ENCODE data around the gene ALK.

The ALK gene

DNA sequence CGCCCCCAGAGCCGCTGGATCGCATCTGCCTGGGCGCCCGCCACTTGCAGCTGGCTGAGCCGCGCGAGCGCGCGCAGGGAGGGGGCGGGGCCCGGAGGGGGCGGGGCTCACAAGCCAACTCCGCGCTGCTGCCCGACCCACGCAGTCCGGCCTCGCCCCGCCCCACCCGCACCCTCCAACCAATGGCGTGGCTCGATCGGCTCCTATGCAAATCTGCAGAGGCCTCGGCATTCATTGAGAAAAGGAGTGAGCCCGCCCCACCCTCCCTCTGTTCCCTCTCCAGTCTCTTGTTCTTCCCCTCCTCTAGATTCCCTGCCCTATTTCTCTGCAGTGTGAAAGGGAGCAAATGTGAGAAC, at the start of gene ALK:
Gene ALK (minus strand): TSS at position 27 of the 356 bp plus-strand sequence. CDS start 927 bp downstream, outside the sequence.
- peak in 2 of 3 experiments; percentile 43 to 50 for DNase-seq (ENCODE audit: low read depth in 2 of 3, low spot score in 2 of 3)

DNA sequence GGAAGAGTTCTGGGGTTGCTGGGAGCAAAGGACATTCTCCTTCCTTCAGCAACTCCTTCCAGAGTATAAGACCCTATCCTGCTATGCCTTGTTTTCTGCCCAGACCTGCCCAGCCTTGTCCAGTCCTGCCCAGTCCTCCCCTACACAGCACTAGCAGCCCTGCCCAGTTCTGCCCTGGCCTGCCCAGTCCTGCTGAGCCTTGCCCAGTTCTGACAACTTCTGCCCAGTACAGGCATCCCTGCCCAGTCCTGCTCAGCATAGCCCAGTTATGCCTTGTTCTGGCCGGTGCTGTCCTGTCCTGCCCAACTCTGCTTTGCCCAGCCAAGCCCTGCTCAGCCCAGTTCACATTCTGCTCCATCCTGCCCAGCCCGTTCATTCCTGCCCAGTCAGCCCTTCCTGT, 44.9 kb upstream of the ALK start:
- DNase-seq (ENCODE audit: low read depth in 2 of 3, low spot score in 2 of 3) = no peak

DNA sequence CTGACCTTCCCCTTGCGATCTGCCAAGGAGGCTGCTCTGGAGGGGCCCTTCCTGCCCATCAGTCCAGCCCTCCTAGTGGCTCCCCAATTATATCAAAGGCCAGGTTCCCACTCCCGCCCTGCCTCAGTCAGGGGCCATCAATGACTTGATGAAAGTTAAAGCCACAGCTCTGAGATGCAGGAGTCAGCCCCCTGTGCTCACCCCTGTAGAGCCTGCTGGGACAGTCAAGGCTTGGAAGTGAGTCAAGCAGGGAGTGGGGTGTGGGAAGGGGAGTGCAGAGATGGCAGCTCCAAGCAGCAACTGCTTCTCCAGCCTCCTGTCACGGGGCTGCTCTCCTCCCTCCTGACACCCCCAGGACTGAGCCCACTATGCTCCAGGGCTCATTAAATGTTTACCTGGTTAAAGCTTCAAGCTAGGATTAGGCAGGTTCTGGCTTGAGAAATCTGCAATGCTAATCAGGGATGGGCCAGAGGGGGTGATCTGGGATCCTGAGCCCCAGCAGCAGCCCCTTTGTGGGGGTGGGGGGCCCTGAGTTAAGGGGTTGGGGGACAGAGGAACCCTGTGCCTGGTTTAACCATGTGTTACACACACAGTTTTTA, 42.7 kb upstream of the ALK start:
- DNase-seq (ENCODE audit: low read depth in 2 of 3, low spot score in 2 of 3) = no peak

DNA sequence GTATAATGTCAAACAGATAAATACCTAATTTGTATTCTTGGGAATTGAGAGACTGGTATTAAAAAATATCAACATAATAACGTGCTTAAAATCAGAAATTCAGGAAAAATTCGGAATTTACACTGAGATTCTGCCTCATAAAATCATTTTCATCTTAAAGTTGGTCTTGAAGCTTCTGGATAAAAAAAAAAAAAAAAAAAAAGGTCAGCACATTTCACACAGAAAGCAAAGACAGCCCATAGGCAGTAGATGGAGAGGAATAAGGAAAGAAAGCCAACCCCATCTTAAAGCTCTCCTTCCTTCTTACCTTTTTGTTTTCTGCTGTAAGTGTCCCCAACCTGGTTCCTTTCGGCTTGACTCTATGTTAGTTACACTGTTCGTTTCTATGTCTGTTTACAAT, 41.5 kb upstream of the ALK start:
- no peak for DNase-seq (ENCODE audit: low read depth in 2 of 3, low spot score in 2 of 3)

DNA sequence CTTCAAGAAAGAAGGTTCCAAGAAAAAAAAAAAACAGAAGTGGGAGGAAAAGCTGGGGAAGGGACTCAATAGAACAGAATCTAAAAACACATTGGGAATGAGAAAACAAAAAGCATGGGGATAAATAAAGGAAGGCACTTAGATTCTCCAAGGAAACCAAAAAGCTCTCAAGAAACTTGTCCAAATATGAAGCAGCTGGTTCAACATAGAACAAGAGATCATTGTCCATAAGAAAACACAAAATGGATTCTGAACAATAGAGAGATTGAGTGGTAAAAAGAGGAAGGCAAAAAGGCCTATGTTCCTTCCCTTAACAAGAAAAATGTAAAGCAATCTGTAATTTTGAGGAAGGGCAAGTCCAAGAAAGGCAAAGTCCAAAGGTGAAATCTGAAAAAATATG, 32.9 kb upstream of the ALK start:
- DNase-seq (ENCODE audit: low read depth in 2 of 3, low spot score in 2 of 3) = no peak

DNA sequence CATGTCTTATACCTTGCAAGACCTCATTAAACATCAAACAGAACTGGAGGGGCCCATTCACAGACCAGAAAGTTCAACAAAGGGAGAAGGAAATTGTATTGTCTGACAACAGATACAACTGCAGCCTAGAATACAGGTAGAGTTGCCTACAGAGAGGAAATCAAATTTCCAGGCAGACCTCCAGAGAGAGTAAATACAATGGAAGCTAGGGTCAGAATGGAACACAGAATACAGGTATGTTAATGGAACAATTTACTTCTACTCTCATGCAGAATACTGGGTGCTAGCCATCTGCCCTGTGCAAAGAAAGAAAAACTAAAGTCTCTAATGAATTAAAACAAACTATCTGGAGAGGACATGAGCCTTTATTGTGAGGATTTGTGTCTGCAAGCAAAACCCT, 31.6 kb upstream of the ALK start:
- DNase-seq (ENCODE audit: low read depth in 2 of 3, low spot score in 2 of 3) = no peak

DNA sequence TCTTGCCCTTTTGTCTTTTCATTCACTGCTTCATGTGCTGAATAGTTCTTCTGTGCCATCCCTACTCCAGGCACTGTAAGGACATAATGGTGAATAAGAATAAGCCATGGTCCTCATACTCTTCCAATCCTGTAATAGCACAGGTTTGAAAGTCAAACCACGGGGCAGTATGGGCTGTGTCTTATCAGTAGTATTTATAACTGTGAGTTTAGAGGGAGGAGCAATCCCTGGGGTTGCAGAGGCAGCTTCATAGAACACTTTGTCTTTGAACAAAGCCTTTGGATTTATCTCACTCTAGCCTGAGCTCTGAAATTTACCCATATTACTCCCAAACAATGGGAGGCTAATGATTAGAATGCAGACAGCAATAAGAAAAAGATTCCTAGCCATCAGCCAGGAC, 30.2 kb upstream of the ALK start:
- DNase-seq (ENCODE audit: low read depth in 2 of 3, low spot score in 2 of 3) = no peak

DNA sequence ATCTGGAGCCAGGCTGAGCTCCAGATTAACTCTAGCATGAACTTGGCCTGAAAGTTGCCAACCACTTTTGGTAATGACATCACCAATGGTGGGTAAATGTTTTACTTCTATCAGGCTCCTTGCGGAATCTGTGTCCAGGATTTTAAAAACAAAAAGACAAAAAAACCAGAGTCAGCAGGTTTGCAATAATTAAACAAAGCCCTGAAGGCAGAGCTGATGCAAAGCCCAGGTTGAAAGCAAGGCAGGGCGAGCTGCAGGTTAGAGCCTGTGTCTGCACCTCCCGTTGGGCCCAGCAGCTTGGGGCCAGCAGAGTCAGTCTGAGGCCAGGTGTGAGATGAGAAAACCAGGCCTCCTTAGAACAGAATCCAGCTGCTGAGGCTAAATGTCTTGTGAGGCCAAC, 29.1 kb upstream of the ALK start:
- no peak for DNase-seq (ENCODE audit: low read depth in 2 of 3, low spot score in 2 of 3)

DNA sequence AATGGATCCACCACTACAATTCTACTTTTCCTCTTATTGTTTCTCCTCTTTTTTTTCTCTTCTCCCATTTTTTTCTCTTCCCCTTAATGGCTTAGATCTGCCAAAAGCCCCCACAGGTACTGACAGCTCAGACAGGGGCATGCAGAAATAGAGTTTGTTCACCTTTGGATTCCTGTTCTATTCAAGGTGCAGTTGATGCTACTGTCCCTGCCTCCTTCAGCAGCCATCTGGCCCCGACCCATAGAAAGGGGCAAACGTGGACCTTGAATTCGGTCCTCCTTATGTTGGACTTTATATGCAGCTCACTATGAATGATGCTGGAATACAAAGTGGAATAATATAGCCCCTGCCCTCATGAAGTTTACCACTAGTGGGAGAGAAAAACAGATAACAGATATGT, 27.7 kb upstream of the ALK start:
- no peak for DNase-seq (ENCODE audit: low read depth in 2 of 3, low spot score in 2 of 3)

DNA sequence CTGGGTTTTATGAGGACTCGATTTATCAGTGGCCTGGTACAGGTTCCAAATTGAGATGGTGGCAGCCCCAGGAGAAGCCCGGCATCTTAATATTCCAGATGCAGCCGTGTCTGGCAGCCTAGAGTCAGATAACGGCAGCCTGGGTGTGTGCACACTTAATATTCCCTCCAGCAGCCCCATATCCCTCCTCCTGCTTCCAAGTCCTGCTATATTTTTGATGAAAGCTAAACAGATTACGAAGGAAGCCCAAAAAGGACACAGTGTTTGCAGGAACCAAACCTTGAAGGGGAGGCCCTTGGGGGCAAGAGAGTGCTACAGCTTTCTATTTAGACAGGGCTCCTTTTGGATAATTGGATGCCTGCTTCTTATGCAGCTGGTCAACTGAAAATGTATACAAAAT, 25.1 kb upstream of the ALK start:
- no peak for DNase-seq (ENCODE audit: low read depth in 2 of 3, low spot score in 2 of 3)

DNA sequence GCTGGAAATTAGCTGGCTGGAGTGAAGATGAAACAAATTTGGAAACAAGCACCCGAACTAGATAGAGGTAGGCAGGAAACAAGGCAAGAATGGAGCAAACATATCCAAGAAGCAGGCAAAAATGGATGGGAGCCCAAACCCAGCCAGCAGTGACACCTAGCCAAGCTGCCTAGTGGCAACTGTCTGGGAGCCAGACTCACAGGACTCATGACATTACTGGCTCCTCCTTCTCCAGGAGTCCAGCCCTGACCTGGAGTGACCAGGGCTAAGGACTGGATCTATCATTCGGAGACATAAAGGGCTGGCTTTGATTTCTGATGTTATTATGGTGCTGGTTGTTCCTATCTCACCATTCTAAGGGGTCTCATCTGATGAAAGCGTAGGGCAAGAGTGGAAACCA, 21.3 kb upstream of the ALK start:
- no peak for DNase-seq (ENCODE audit: low read depth in 2 of 3, low spot score in 2 of 3)

DNA sequence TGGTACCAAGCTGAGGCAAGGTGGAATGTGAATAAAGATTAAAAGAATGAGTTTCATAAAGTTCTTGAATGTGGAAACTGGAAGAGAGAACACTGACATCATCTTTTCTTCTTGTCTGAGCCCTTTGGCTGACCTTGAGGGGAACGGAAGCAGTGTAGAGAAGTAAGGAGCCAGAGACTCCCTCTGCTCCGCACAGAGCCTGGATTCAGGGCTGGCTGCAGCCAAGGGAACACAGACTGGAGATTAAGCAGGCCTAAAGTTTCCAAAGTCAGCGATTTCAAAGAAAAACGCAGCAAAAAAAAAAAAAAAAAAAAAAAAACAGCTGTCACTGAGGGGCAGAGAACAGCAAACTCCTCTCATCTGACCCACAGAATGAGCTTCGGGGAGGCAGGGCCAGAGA, 19.3 kb upstream of the ALK start:
- DNase-seq (ENCODE audit: low read depth in 2 of 3, low spot score in 2 of 3) = no peak

DNA sequence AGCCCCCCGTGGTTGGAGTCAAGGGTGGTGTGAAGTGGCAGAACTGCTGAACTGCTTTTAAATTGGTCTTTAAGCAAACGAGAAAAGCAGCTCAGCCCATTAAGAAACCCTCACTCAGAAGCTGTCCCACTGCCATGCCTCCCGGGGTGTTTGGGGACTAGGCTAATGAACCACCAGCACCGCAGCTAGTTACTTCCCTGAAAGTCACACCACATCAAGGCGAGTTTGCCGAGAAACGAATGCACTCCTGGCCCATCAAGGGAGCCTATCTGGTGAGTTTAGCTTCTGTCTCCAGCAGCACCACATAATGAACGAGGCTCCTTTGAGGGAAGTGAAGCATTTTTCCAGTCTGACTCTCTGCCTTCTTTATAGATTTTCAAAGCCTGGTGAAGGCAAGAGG, 14.6 kb upstream of the ALK start:
- DNase-seq (ENCODE audit: low read depth in 2 of 3, low spot score in 2 of 3) = no peak

DNA sequence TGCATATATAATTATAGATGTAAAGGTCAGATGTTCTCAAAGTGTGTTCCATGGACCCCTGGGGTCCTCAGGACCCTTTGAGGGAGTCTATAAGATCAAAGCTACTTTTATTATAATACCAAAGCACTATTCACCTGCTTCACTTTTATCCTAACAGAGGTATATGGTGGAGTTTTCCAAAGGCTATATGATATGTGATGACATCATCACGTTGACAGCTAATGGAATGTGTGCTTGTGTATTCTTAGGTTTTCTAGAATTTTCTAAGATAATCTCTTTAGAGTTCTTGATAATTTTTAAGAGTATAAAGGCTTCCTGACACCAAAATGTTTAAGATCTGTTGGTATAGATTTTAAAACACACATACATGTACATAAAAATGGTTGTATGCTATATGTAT, 10.4 kb upstream of the ALK start:
- no peak for DNase-seq (ENCODE audit: low read depth in 2 of 3, low spot score in 2 of 3)

DNA sequence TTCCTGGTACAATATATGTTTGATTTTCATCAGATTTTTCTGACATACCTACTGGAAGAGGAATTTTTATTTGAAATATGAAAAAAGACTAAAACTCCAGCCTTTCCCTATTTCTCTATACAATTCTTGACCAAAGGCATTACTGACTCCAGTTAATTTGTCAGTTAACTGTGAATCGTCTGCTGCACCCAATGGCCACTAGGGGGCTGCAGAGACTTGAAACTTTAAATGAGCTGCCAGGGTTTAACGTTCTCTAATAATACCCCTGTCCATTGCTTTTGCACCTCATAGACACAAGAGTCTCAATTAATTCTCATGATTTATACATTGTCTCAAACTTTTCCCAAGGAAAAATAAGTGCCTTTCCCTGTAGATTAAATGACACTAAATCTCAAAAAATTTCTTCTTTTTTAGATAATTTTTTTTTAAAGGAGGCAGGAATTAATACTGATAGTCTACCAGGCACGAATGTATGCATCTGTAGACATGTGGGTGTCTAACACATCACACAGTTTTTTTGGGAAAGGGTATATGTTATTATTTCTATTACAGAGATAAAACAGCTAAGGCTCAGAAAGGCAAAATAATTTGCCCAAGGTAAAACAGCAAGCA, 1.8 kb upstream of the ALK start:
- peak in 1 of 3 experiments; percentile 8 for DNase-seq (ENCODE audit: low read depth in 2 of 3, low spot score in 2 of 3)

DNA sequence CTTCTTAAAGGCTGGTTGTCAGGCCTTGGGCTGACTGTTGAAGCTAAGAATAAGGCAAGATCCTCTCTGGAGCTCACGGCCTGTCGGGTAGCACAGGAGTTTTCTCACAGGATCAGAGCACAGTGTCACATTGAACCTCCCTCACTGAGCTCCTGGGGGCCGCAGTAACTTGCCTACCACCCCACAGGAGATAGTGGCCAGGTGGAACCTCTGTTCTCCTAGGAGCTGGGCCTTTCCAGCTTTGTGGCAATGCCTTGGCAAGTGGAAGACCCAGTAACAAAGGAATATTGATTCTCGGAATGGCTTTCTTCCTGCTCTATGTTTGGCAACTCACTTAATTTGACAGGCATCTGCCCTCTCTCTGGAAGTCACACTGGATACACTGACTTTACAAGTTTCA, 1.2 kb upstream of the ALK start:
- no peak for DNase-seq (ENCODE audit: low read depth in 2 of 3, low spot score in 2 of 3)

DNA sequence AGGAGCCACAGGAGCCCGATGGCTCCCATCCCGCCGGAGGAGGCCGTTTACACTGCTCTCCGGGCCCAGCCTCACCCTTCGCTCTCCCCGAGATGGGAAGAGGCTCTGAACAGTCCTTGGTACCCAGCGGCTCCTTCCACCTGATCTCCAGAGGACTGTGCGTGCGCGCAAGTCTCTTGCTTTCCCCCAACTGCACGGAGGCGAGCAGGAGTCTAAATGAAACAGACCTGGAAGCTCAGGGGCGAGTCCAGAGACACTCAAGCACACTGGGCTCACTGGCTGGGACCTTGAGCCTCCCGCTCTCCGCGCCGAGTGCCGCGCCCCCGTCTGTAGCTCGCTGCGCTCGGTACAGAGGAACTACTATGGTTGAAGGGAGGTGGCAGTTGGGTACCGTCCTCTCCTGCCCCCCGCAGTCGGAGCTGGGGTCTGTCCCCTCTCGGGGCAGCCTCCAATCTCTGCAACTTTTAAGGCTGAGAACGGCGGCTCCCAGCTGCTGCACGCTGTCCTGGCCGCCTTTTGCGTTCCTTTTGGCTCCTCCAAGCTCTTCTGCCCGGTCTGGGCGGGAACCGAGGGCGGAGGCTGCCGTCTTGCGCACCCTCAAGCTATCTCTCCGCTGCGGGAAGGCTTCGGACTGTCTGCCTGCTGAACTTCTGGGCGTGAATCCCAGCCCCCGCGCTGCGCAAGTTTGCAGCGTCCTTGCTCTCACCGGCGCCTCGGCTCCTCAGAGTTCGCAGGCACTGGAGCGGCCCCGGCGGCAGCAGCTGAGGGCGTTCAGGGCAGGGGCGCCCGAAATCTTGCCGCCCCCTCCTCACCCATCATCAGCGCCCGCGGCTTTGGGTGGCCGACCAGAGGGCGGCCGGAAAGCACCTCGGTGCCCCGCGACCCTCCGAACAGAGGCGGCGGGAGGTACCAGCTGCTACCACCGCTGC, 491 bp downstream of the ALK start:
- no peak for DNase-seq (ENCODE audit: low read depth in 2 of 3, low spot score in 2 of 3)

DNA sequence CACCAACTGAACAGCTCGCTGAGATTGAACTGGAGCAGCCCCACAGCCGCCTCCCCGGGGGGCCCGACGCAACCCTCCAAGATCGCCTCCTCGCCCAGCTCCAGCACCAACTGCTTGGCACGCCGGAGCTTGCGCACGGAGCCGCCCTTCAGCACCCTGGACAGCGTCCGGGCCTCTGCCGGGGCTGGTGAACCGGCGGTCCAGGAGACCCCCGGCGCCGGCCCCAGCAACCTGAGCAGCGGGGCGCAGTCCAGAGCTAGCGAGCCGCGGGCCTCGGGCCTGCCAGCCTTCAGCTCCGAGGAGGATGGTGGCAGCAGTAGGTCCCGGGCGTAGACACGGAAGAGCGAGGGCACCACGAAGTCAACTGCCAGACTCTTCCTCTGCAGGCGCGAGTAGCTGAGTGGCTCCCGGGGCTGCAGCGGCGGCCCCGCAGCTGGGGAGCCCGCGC, 1.2 kb downstream of the ALK start:
- DNase-seq (ENCODE audit: low read depth in 2 of 3, low spot score in 2 of 3) = peak in 1 of 3 experiments; percentile 24

DNA sequence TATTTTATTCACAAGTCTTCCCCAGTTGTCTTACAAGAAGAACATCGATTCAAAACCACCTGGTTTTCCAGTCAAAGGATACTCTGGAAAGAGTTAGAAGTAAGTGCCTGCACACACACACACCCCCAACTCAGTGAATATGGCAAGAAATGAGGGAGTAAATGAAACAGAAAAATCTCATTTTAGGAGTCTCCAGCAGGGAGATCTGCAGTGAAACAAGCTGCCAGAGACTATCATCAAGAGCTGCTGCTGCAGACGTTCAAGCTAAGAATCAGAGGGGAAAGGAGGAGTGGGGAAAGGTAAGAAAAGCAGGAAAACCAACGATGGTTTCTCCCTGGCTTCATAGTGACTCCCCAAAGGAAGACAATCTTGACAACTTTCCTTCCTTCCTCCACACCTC, 2.4 kb downstream of the ALK start:
- no peak for DNase-seq (ENCODE audit: low read depth in 2 of 3, low spot score in 2 of 3)

DNA sequence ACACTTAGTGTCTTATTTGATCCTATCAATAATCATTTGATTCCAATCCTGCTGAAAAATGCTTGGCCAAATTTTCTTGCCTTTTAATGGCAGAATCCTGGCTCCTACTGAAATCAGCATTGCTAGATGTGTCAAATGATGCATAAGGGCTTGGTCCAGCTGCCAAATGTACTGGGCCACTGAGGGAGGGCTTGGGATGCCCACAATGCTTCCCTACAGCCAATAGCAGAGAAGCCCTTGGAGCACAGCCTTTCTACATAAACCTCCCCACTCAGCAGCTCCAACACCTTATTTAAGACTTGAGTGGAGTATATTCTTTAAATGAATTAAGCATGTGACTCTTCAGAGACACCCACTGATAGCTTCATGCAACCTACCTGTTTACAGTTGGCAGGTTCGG, 3.6 kb downstream of the ALK start:
- no peak for DNase-seq (ENCODE audit: low read depth in 2 of 3, low spot score in 2 of 3)

DNA sequence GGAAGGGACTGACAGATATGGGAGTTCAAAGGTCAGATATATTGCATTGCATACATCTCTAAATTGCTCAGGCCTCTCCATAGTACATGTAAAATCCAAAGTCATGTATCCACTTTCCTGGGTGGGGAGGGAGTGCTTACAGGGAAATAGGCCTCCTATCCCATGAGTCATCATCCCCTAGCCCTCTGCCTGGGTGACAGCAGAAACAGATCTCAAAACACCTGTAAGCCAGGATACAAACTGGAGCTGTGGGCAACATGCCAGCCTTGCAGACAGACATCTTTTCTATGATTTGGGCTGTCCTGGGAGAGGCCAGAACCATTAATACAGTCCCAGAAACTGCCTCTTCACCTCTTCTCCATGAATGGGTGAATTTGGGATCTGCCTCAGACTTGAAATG, 4.8 kb downstream of the ALK start:
- DNase-seq (ENCODE audit: low read depth in 2 of 3, low spot score in 2 of 3) = no peak

DNA sequence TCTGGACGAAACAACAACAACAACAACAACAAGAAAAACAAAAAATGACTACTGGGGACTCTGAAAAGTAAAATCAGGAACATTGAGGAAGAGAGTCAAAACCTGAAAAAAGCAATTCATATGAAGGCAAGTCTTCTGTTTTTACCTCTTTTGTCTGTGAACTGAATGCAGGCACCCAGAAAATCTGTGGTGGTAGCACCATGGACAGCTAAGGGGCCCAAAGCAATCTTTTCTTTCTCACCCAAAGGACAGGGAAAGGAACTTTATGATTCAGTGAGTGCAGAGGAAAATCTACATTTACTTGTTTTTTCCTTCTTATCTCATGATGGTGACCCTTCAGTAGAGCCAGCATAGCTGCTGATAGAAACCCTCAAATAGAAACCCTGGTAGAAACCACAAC, 10.4 kb downstream of the ALK start:
- DNase-seq (ENCODE audit: low read depth in 2 of 3, low spot score in 2 of 3) = no peak

All from activated CD8-positive, alpha-beta memory T cell treated with anti-CD3 and anti-CD28 coated beads for 48 hours (primary cell).